Naive B cell (primary cell): Measurements from ENCODE around the gene RGS19. TPM values are rescaled to one million over a fixed set of nuclear protein-coding genes. Genes with fewer than 3 reads are reported as not detected.

Experiments used
- ATAC-seq, 2 donors: fragments of 150-1000 bp; cut with Tn5 transposase; 2 replicates each; pipeline ENCODE4 v1.10.0; 2021; ENCODE audit warnings: low read depth in 2 of 2, mild to moderate bottlenecking in 2 of 2, moderate library complexity in 2 of 2
- DNase-seq: peaks from one replicate; pipeline ENCODE4 v3.0.0; 2022
- H3K27ac Mint-ChIP-seq, 6 donors: one replicate each; pipeline ENCODE4 v1.8.0; 2020 to 2022; ENCODE audit warnings: mild to moderate bottlenecking in 6 of 6, mixed read lengths in 6 of 6, moderate library complexity in 5 of 6, inconsistent platforms in 2 of 6
- H3K27me3 Mint-ChIP-seq, 3 donors: one replicate each; pipeline ENCODE4 v1.8.0; 2021 to 2022; ENCODE audit warnings: mixed read lengths in 3 of 3, mild to moderate bottlenecking in 1 of 3
- H3K36me3 Mint-ChIP-seq, 2 donors: one replicate each; pipeline ENCODE4 v1.8.0; 2020 to 2022; ENCODE audit warnings: mixed read lengths in 2 of 2, inconsistent platforms in 1 of 2, mild to moderate bottlenecking in 1 of 2
- H3K4me1 Mint-ChIP-seq, 3 donors: one replicate each; pipeline ENCODE4 v1.8.0; 2020 to 2022; ENCODE audit warnings: mixed read lengths in 3 of 3, inconsistent platforms in 1 of 3, mild to moderate bottlenecking in 1 of 3, moderate library complexity in 1 of 3
- H3K4me3 Mint-ChIP-seq, 8 donors: one replicate each; pipeline ENCODE4 v1.8.0; 2020 to 2022; ENCODE audit warnings: mild to moderate bottlenecking in 8 of 8, mixed read lengths in 8 of 8, moderate library complexity in 8 of 8, inconsistent platforms in 2 of 8
- H3K9me3 Mint-ChIP-seq, 7 donors: one replicate each; pipeline ENCODE4 v1.8.0; 2020 to 2022; ENCODE audit warnings: mixed read lengths in 7 of 7, mild to moderate bottlenecking in 5 of 7, inconsistent platforms in 2 of 7, moderate library complexity in 1 of 7
- polyA plus RNA-seq, 6 donors: library from polyadenylated mRNA; unstranded; fragments of 300-500 nt; fragmentation: Illumina TruSeq; gene quantifications; one replicate each; pipeline ENCODE4 v1.2.3, GENCODE V29; 2021; ENCODE audit warnings: low read depth in 6 of 6

RGS19 gene
- polyA plus RNA-seq, 6 donors from 2014 or later, result 112 to 170 (median 132) TPM

- ATAC-seq (no peak), DNase-seq (no peak)
- H3K36me3 Mint-ChIP-seq, result peaks cover 0 to 14% of the 10 kb centered on the region in 2 donors
- H3K9me3 Mint-ChIP-seq, result no peaks in the 10 kb centered on the region
- no peaks in the 10 kb centered on the region for H3K4me1 Mint-ChIP-seq
- peak overlapping the region in 2 of 6 donors; percentile 22 to 54 for H3K27ac Mint-ChIP-seq
- no peak overlapping the region for H3K4me3 Mint-ChIP-seq
- H3K27me3 Mint-ChIP-seq, result no peaks in the 10 kb centered on the region
These were observed 49.8 kb downstream of the RGS19 start for GRCh38 chr20:64029293-64030117.

- peaks cover 0 to 19% of the 10 kb centered on the region in 2 donors for H3K36me3 Mint-ChIP-seq
- peak overlapping the region in 1 of 6 donors; percentile 2 for H3K27ac Mint-ChIP-seq
- ATAC-seq, result no peak
These were observed 51.2 kb downstream of the RGS19 start for GRCh38 chr20:64027981-64028685.

DNA sequence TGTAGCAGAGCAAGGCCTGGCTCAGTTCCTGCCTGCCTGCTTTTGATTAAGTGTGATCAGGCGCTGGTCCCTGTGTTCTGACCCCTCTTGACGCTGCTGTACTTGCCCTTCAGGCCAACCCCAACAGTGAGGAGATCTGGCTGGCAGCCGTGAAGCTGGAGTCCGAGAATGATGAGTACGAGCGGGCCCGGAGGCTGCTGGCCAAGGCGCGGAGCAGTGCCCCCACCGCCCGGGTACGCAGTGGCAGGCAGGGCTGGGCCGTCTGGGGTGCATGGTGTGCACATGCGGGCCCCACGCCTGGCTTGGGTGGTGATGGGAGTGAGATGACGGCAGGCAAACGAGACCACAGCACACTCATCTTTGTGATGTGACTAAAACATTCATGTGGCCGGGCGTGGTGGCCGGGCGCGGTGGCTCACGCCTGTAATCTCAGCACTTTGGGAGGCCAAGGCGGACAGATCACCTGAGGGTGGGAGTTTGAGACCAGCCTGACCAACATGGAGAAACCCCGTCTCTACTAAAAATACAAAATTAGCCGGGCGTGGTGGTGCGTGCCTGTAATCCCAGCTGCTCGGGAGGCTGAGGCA lies 53.4 kb downstream of the RGS19 start:
- H3K27me3 Mint-ChIP-seq, result no peaks in the 10 kb centered on the region
- ATAC-seq (no peak), DNase-seq (no peak)
- no peaks in the 10 kb centered on the region for H3K9me3 Mint-ChIP-seq
- H3K4me1 Mint-ChIP-seq, result peaks cover 0 to 4% (median 0%) of the 10 kb centered on the region in 3 donors
- peaks cover 0 to 19% of the 10 kb centered on the region in 2 donors for H3K36me3 Mint-ChIP-seq
- no peak overlapping the region for H3K4me3 Mint-ChIP-seq
- H3K27ac Mint-ChIP-seq, result no peak overlapping the region

More at GRCh38 chr20:64027981-64028685, 51.2 kb downstream of the RGS19 start:
- Mint-ChIP-seq H3K4me3 (no peak overlapping the region), H3K27me3 (no peaks in the 10 kb centered on the region), H3K9me3 (no peaks in the 10 kb centered on the region), H3K4me1 (peaks cover 0 to 4% (median 0%) of the 10 kb centered on the region in 3 donors)
- no peak for DNase-seq

DNA sequence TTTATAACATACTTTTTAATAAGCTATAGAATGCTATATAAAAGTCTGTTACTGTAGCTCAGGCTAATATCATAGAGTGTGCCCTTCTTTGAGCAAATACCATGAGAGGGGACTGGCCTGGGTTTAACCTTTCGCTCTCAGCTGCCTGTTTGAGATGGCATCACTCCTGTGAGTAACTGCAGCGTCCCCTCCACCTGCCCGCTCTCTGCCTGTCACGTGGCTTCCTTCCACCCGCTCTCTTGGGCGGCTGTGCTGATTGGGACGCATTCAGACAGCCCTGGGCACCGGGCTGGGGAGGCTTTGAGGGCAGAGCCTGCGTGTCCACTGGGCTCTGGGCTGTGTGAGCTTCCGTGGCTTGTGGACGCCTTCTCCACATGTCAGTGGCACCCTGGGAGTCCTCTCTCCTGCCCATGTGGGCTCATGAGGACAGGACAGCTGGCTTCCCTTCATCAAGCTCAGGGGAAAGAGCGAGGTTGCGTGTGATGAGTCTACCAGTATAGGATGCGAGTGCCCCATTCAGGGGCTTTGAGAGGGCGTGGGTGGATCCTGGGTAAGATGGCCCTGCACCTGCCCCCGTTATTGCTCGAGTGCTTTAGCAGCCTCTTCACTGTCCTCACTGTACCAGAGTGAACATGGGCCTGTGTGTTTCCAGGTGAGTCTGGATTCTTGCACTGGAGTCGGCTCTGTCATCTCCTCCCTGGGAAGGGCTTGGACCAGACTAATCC lies 54.1 kb downstream of the RGS19 start:
- H3K27me3 Mint-ChIP-seq, result no peaks in the 10 kb centered on the region
- peaks cover 0 to 15% of the 10 kb centered on the region in 2 donors for H3K36me3 Mint-ChIP-seq
- ATAC-seq, result no peak
- peak overlapping the region in 1 of 6 donors; percentile 36 for H3K27ac Mint-ChIP-seq
- H3K4me1 Mint-ChIP-seq, result peaks cover 0 to 4% (median 0%) of the 10 kb centered on the region in 3 donors
- H3K4me3 Mint-ChIP-seq, result no peak overlapping the region
- no peak for DNase-seq
- H3K9me3 Mint-ChIP-seq, result no peaks in the 10 kb centered on the region

DNA sequence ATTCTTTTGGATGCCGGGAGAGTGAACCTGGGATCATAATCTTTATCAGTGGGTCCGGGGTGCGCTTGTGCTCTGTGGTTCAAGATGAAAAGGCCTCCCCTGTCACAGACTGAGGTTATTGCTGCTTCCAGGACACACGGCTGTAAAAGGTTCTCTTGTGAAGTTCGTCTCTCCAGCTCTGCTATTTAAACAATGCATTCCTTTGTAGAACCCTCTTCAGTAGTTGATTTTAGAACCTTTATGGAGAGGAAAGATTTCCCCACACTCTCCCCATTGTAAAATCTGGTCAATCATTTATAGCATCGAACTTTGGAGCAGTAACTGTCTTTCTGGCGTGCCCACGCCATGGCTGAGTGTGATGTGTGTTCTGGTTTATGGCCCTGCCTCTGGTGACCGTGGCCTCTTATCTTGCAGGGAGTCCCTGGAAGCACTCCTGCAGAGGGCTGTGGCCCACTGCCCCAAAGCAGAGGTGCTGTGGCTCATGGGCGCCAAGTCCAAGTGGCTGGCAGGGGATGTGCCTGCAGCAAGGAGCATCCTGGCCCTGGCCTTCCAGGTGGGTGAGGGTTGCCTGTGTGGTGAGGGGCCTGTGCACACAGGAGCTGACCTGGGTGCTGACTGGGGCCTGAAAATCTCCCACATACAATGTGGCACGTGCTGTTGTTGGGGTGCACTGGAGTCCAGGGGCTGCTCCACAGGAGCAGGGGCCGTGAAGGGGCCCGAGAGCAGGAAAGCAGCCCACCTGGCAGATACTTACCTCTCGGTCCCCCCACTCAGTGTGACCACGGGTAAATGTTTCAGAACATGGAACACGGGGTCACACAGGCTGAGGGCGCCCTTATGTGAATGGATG lies 55.0 kb downstream of the RGS19 start:
- Mint-ChIP-seq H3K4me3 (no peak overlapping the region), H3K27ac (no peak overlapping the region), H3K27me3 (no peaks in the 10 kb centered on the region), H3K4me1 (peaks cover 0 to 4% (median 0%) of the 10 kb centered on the region in 3 donors), H3K9me3 (no peaks in the 10 kb centered on the region), H3K36me3 (peaks cover 0 to 13% of the 10 kb centered on the region in 2 donors)
- DNase-seq (no peak), ATAC-seq (no peak)

- Mint-ChIP-seq H3K9me3 (no peaks in the 10 kb centered on the region), H3K4me1 (peaks cover 0 to 4% (median 3%) of the 10 kb centered on the region in 3 donors), H3K27me3 (no peaks in the 10 kb centered on the region), H3K4me3 (no peak overlapping the region), H3K27ac (peak overlapping the region in 1 of 6 donors; percentile 75), H3K36me3 (peaks cover 0 to 19% of the 10 kb centered on the region in 2 donors)
- DNase-seq, result no peak
- no peak for ATAC-seq
These were observed 55.8 kb downstream of the RGS19 start for GRCh38 chr20:64023361-64024140.

Other genes starting within 250 kb of the RGS19 start
- under 1 TPM in 1 of 6 donors, not detected in 5; 0.15 TPM for gene ZBTB46, start 248.3 kb downstream of the RGS19 start, polyA plus RNA-seq
- 1 to 10 TPM in 1 of 6 donors, not detected in 5; 1.1 TPM for gene ABHD16B, start 218.0 kb downstream of the RGS19 start, polyA plus RNA-seq
- 100 to 1,000 TPM in 1 of 6 donors, 10 to 100 TPM in 5; 61.1 to 105 (median 79.9) TPM for gene TPD52L2, start 214.2 kb downstream of the RGS19 start, polyA plus RNA-seq
- gene DNAJC5, start 184.4 kb downstream of the RGS19 start, polyA plus RNA-seq, result 1 to 10 TPM in 5 of 6 donors, under 1 TPM in 1; 0.23 to 4.2 (median 3.3) TPM
- gene UCKL1, start 123.1 kb downstream of the RGS19 start, polyA plus RNA-seq, result 10 to 100 TPM; 11.3 to 62.0 (median 31.7) TPM
- gene ZNF512B, start 109.6 kb downstream of the RGS19 start, polyA plus RNA-seq, result under 1 TPM in 5 of 6 donors, not detected in 1; 0.16 to 0.69 (median 0.60) TPM
- 1 to 10 TPM; 2.0 to 7.1 (median 5.8) TPM for gene SAMD10, start 99.9 kb downstream of the RGS19 start, polyA plus RNA-seq
- gene PRPF6, start 98.4 kb downstream of the RGS19 start, polyA plus RNA-seq, result 10 to 100 TPM; 46.4 to 83.8 (median 66.9) TPM
- gene C20orf204, start 43.3 kb downstream of the RGS19 start, polyA plus RNA-seq, result under 1 TPM in 1 of 6 donors, not detected in 5; 0.05 TPM
- gene SOX18, start 29.9 kb downstream of the RGS19 start, polyA plus RNA-seq, result not detected
- gene TCEA2, start 16.3 kb downstream of the RGS19 start, polyA plus RNA-seq, result 10 to 100 TPM; 30.2 to 51.5 (median 41.4) TPM
- gene OPRL1, start 564 bp upstream of the RGS19 start, polyA plus RNA-seq, result 1 to 10 TPM in 5 of 6 donors, under 1 TPM in 1; 0.91 to 3.4 (median 2.3) TPM
- under 1 TPM in 1 of 6 donors, not detected in 5; 0.47 TPM for gene LKAAEAR1, start 4.9 kb upstream of the RGS19 start, polyA plus RNA-seq
- gene NPBWR2, start 28.0 kb upstream of the RGS19 start, polyA plus RNA-seq, result not detected
- not detected for gene MYT1, start 84.9 kb upstream of the RGS19 start, polyA plus RNA-seq
- gene PCMTD2, start 176.2 kb upstream of the RGS19 start, polyA plus RNA-seq, result 100 to 1,000 TPM in 1 of 6 donors, 10 to 100 TPM in 5; 47.3 to 127 (median 72.2) TPM